ENCODE results near the gene HENMT1. TPM values are rescaled to one million over a fixed set of nuclear protein-coding genes. Genes with fewer than 3 reads are reported as not detected.
A peak's percentile ranks its signal among the peaks of the same experiment; 100 is the strongest.

The HENMT1 gene
- total RNA-seq, 1 experiment from 2014 or later: 6.2 TPM

DNA sequence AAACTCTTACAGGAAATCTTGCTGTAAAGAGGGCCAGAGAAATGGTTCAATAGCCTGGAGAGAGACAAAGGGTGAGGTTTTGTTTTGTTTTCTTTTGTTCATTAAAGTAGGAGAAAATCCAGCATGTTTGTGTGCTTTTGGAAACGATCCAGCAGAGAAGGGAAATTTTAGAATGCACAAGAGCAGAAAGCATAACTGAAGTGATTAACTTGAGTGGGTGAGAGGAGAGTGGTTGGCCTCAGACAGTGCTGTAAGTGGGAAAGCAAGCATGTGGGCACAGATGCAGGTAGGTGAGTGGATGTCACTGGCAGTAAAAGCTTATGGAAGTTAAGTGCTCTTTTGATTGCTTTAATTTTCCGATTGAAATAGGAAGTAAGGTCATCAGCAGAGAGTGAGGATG, 50.8 kb downstream of the HENMT1 start:
- WGBS (ENCODE audit: extremely low coverage, insufficient read length, low lambda C conversion rate): no CpG with 5 or more reads among the region's 2 CpGs
- no peak overlapping the region for H2AFZ ChIP-seq (ENCODE audit: low read length)

More for the DNA sequence above, 50.8 kb downstream of the HENMT1 start:
- Histone ChIP-seq H2AK5ac (ENCODE audit: insufficient read length, low read length) (no peak overlapping the region), H3K4me2 (ENCODE audit: insufficient read depth, insufficient read length, low read length) (no peak overlapping the region), H2BK120ac (ENCODE audit: low read depth, low read length, poor library complexity, severe bottlenecking) (no peak overlapping the region), H2BK20ac (ENCODE audit: low read depth, low read length, poor library complexity, severe bottlenecking) (no peak overlapping the region), H2BK5ac (ENCODE audit: insufficient read length, low read length) (no peak overlapping the region), H3K18ac (ENCODE audit: insufficient read length, low read depth, low read length) (no peak overlapping the region), H3K14ac (ENCODE audit: insufficient read depth, low read length) (no peak overlapping the region), H4K20me1 (ENCODE audit: control insufficient read depth, insufficient read depth, insufficient read length) (no peaks in the 10 kb centered on the region), H3K23me2 (ENCODE audit: insufficient read length, low read depth, low read length, poor library complexity, severe bottlenecking) (no peaks in the 10 kb centered on the region), H2BK15ac (ENCODE audit: low read depth, low read length) (no peak overlapping the region), H4K8ac (replicated peaks; ENCODE audit: insufficient read length, low read depth, low read length) (no peak overlapping the region), H3K23ac (ENCODE audit: insufficient read length, low read depth, low read length) (no peak overlapping the region), H3K4ac (ENCODE audit: low read depth, low read length) (no peak overlapping the region), H3K56ac (ENCODE audit: insufficient read length, low read depth, low read length) (no peak overlapping the region), H3K27me3 (ENCODE audit: insufficient read depth, low read length) (no peaks in the 10 kb centered on the region), H3K4me1 (ENCODE audit: insufficient read depth, low read length) (no peaks in the 10 kb centered on the region), H4K5ac (ENCODE audit: insufficient read length, low read depth, low read length) (no peak overlapping the region), H3K9ac (ENCODE audit: extremely low read depth, insufficient read length, low read length) (no peak overlapping the region), H3K27ac (ENCODE audit: insufficient read length, low read depth, low read length) (no peak overlapping the region), H3K79me2 (ENCODE audit: insufficient read depth, low read length) (no peaks in the 10 kb centered on the region), H4K91ac (ENCODE audit: insufficient read length, low read depth, low read length) (no peak overlapping the region), H3K9me3 (ENCODE audit: control insufficient read depth, low read depth, low read length) (no peaks in the 10 kb centered on the region), H3T11ph (ENCODE audit: low read length) (no peak overlapping the region), H2BK12ac (ENCODE audit: insufficient read length, low read depth, low read length) (no peak overlapping the region), H3K79me1 (ENCODE audit: insufficient read depth, low read depth, low read length, poor library complexity, severe bottlenecking) (no peaks in the 10 kb centered on the region)
- Mint-ChIP-seq H3K4me1 (peaks cover 3 to 4% of the 10 kb centered on the region in 2 experiments; a peak in 3 of 4 replicates), H3K4me3 (no peak overlapping the region), H3K36me3 (ENCODE audit: insufficient read depth in 1 of 3, low read depth in 3 of 3) (peaks cover 0 to 11% (median 0%) of the 10 kb centered on the region in 3 experiments; a peak in 2 of 7 replicates), H3K9me3 (no peaks in the 10 kb centered on the region), H3K27me3 (ENCODE audit: low read depth) (no peaks in the 10 kb centered on the region), H3K27ac (peak overlapping the region in 1 of 3 experiments; percentile 21; a peak in 2 of 7 replicates)
- no peak for DNase-seq
- no peak for TF ChIP-seq CTCF (conservative IDR thresholded peaks at IDR 0.05)

Measured in H9 (cell line).